Mammary epithelial cell (primary cell): ENCODE measurements around the gene KRTAP12-3.

ENCODE experiments used
- EZH2 ChIP-seq: IDR thresholded peaks from 2 replicates; pipeline ENCODE4 v1.6.1; 2012; ENCODE audit warnings: low read length, inconsistent platforms, borderline replicate concordance
- TF ChIP-seq, protein P1 (sequence below), 2 donors: IDR thresholded peaks in 1 of 2; conservative IDR thresholded peaks in 1 of 2; 2 replicates each; pipeline ENCODE4 v1.5.1; 2011 to 2012; ENCODE audit warnings: inconsistent platforms in 2 of 2, low read length in 2 of 2, mild to moderate bottlenecking in 2 of 2, control low read depth in 1 of 2, low read depth in 1 of 2; ENCODE audit not compliant: insufficient read depth in 1 of 2; ENCODE audit errors: extremely low read depth in 1 of 2

DNA sequence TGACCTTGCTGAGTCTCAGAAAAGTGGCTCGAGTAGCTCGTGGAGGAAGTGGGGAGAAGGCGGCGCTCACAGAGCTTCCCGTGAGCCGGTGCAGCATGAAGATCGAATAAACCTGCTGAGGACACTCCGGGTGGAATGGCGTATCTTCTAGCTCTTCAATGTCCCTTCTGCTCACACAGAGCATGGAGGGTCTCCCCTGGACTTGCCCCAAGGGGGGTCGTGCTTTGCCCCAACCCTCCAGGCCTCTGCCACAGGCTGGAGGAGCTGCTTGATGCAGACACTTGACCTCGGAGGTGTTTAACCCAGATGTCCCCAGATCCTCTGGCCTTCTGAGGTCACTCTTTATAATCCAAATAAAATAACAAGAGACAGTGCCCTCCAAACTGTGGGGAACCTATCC lies 37.0 kb downstream of the KRTAP12-3 start:
- TF ChIP-seq EZH2: no peak
- TF ChIP-seq, protein P1, sequence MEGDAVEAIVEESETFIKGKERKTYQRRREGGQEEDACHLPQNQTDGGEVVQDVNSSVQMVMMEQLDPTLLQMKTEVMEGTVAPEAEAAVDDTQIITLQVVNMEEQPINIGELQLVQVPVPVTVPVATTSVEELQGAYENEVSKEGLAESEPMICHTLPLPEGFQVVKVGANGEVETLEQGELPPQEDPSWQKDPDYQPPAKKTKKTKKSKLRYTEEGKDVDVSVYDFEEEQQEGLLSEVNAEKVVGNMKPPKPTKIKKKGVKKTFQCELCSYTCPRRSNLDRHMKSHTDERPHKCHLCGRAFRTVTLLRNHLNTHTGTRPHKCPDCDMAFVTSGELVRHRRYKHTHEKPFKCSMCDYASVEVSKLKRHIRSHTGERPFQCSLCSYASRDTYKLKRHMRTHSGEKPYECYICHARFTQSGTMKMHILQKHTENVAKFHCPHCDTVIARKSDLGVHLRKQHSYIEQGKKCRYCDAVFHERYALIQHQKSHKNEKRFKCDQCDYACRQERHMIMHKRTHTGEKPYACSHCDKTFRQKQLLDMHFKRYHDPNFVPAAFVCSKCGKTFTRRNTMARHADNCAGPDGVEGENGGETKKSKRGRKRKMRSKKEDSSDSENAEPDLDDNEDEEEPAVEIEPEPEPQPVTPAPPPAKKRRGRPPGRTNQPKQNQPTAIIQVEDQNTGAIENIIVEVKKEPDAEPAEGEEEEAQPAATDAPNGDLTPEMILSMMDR (conservative IDR thresholded peaks at IDR 0.05 in 1 of 2, IDR thresholded peaks at IDR 0.05 in 1 of 2; ENCODE audit: extremely low read depth in 1 of 2, insufficient read depth in 1 of 2, low read depth in 1 of 2, low read length in 2 of 2): no peak
